Thyroid gland (tissue), 4 donors: ENCODE measurements around the gene EIF2S2. TPM values are rescaled to one million over a fixed set of nuclear protein-coding genes. Genes with fewer than 3 reads are reported as not detected.

Experiments
- DNase-seq, 2 donors: peaks; one replicate each; pipeline ENCODE4 v3.0.0-alpha.2; 2019
- H3K27ac ChIP-seq, 3 donors: fragments of 200-600 bp; sonication (generic); 1 replicate in 2 of 3; 2 replicates in 1 of 3; pipeline ENCODE4 v1.5.1; 2016 to 2019; ENCODE audit warnings: mild to moderate bottlenecking in 1 of 3, moderate library complexity in 1 of 3
- H3K27me3 ChIP-seq: fragments of 200-600 bp; sonication (generic); one replicate; pipeline ENCODE4 v1.5.1; 2019
- H3K36me3 ChIP-seq, 2 donors: fragments of 200-600 bp; sonication (generic); one replicate each; pipeline ENCODE4 v1.5.1; 2016 to 2019
- H3K4me1 ChIP-seq, 2 donors: fragments of 200-600 bp; sonication (generic); one replicate each; pipeline ENCODE4 v1.5.1; 2017 to 2019
- H3K4me3 ChIP-seq, 3 donors: fragments of 200-600 bp; sonication (generic); replicated peaks in 1 of 3; 1 replicate in 2 of 3; 2 replicates in 1 of 3; pipeline ENCODE4 v1.5.1; 2016; ENCODE audit warnings: mild to moderate bottlenecking in 1 of 3
- H3K9me3 ChIP-seq: fragments of 200-600 bp; sonication (generic); one replicate; pipeline ENCODE4 v1.5.1; 2017
- CTCF ChIP-seq, 6 experiments: fragments of 200-600 bp in 3 of 6; fragments of 450-650 bp in 3 of 6; sonication (generic) in 3 of 6; IDR thresholded peaks; one replicate each; pipeline ENCODE4 v1.5.1; 2016 to 2019; ENCODE audit warnings: antibody characterized with exemption in 6 of 6, mild to moderate bottlenecking in 2 of 6, inconsistent platforms in 1 of 6, moderate library complexity in 1 of 6
- POLR2A ChIP-seq, 2 donors: fragments of 450-650 bp; IDR thresholded peaks; one replicate each; pipeline ENCODE4 v1.6.1; 2017; ENCODE audit warnings: antibody characterized with exemption in 2 of 2, mild to moderate bottlenecking in 2 of 2, moderate library complexity in 1 of 2
- WGBS, 2 donors: methylation state at CpG; one replicate each; pipeline ENCODE4 v1.1.5; 2017; 5-methylcytosine and 5-hydroxymethylcytosine counted together
- intact Hi-C: fragments of 100-400 bp; cut with DNase I; formaldehyde crosslinking; loops from one replicate; pipeline ENCODE4 v1.15.1; 2023
- total RNA-seq, 4 donors: library from RNA; depleted of rRNA; stranded (reverse); fragments of >200 nt; gene quantifications; one replicate each; pipeline ENCODE4 v1.2.3, GENCODE V29; 2016

The EIF2S2 gene
- total RNA-seq, 4 donors from 2014 or later = 34.1 to 50.5 (median 42.6) TPM

GRCh38 chr20:34122274-34122980 is 10.4 kb upstream of the EIF2S2 start:
- H3K4me1 ChIP-seq = no peaks in the 10 kb centered on the region
- no peak for DNase-seq
- TF ChIP-seq CTCF (IDR thresholded peaks at IDR 0.05) (no peak), POLR2A (IDR thresholded peaks at IDR 0.05) (no peak)
- no peak overlapping the region for H3K4me3 ChIP-seq
- H3K36me3 ChIP-seq = no peaks in the 10 kb centered on the region
- WGBS, 2 donors = 91 to 93% methylated on average over 36 to 43 of the region's 43 CpGs
- no peaks in the 10 kb centered on the region for H3K9me3 ChIP-seq
- intact Hi-C loops = no loop called here
- H3K27me3 ChIP-seq = no peaks in the 10 kb centered on the region
- H3K27ac ChIP-seq = no peak overlapping the region

- TF ChIP-seq POLR2A (IDR thresholded peaks at IDR 0.05) (no peak), CTCF (IDR thresholded peaks at IDR 0.05) (no peak)
- Histone ChIP-seq H3K9me3 (no peaks in the 10 kb centered on the region), H3K27ac (no peak overlapping the region), H3K4me1 (no peaks in the 10 kb centered on the region), H3K4me3 (no peak overlapping the region), H3K27me3 (no peaks in the 10 kb centered on the region), H3K36me3 (no peaks in the 10 kb centered on the region)
- intact Hi-C loops = no loop called here
- no peak for DNase-seq
- 93 to 95% methylated on average over 2 of the region's 2 CpGs for WGBS, 2 donors
Measured at GRCh38 chr20:34120213-34120612, 8.2 kb upstream of the EIF2S2 start.

GRCh38 chr20:34115232-34115631 is 3.2 kb upstream of the EIF2S2 start:
- intact Hi-C loops = loop anchor here (10.0 kb wide), 2 partner anchors 310 to 440 kb away; partner anchors contain the start of gene NECAB3
- TF ChIP-seq CTCF (IDR thresholded peaks at IDR 0.05) (no peak), POLR2A (IDR thresholded peaks at IDR 0.05) (no peak)
- no peak overlapping the region for H3K27ac ChIP-seq
- no peak for DNase-seq
- H3K36me3 ChIP-seq = no peaks in the 10 kb centered on the region
- no peaks in the 10 kb centered on the region for H3K27me3 ChIP-seq
- H3K9me3 ChIP-seq = no peaks in the 10 kb centered on the region
- H3K4me3 ChIP-seq = no peak overlapping the region
- H3K4me1 ChIP-seq = peaks cover 7 to 9% of the 10 kb centered on the region in 2 donors

GRCh38 chr20:34114809-34115208 is 2.8 kb upstream of the EIF2S2 start:
- intact Hi-C loops = loop anchor here (10.0 kb wide), 2 partner anchors 310 to 440 kb away; partner anchors contain the start of gene NECAB3
- 77 to 88% methylated on average over 4 of the region's 4 CpGs for WGBS, 2 donors

More at GRCh38 chr20:34114809-34115208, 2.8 kb upstream of the EIF2S2 start:
- H3K9me3 ChIP-seq = no peaks in the 10 kb centered on the region
- no peak for TF ChIP-seq CTCF (IDR thresholded peaks at IDR 0.05)
- TF ChIP-seq POLR2A (IDR thresholded peaks at IDR 0.05) = no peak
- no peaks in the 10 kb centered on the region for H3K36me3 ChIP-seq
- peaks cover 12% of the 10 kb centered on the region in 2 donors for H3K4me1 ChIP-seq
- no peak for DNase-seq
- H3K27me3 ChIP-seq = no peaks in the 10 kb centered on the region
- H3K4me3 ChIP-seq = no peak overlapping the region
- H3K27ac ChIP-seq = no peak overlapping the region
